Measurements from ENCODE around the gene CHSY1. TPM values are rescaled to one million over a fixed set of nuclear protein-coding genes. Genes with fewer than 3 reads are reported as not detected.

The CHSY1 gene
- polyA plus RNA-seq, 2 of the 4 experiments (the other 2 are of a cell fraction), result 16.0 to 28.1 TPM

DNA sequence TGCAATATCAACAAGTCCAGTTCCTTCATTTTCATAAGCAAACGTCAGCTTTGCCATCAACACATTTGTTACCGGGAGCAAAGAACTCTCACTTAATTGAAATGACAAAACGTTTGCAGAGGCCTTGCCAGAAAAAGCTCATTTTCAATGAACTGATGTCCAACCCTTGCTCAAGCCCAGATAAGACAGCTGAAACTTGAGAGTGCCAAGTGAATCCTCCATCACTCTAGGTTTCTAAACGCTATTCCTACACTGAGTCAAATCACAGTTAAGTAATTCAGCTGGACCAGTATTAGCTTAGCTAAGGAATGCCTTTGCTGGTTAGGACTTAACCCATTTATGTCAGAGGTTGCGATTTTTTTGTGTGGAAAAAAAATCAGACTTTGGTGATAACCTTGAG lies 11.5 kb downstream of the CHSY1 start:
- WGBS (ENCODE audit: missing lambda C conversion rate), result 79% methylated on average over 5 of the region's 5 CpGs
- POLR2A ChIA-PET, result no interaction called here

DNA sequence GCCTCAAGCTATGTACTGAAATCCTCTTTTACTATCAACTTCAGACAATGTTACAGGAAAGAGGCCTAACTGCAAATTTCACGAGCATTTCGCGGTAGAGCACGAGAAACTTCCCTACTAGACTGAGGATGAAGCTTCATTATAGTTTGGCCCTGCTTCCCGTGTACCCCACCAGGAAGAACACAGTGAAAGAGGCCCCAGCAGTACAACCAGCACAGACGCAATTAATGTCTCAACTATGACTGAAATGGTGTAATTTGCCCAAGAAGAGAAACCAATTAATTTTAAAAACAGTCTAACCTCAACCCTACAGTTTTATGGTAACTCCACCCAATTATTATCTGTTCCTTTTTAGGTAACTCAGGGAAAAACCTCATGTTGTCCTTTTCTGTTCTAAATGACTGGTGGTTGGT lies 12.1 kb downstream of the CHSY1 start:
- no peak overlapping the region for H3K27ac ChIP-seq
- WGBS (ENCODE audit: missing lambda C conversion rate), result 88% methylated on average over 6 of the region's 6 CpGs
- CTCF ChIA-PET, result interaction anchor here (0.6 to 6.3 kb wide), 11 partner anchors 8 to 890 kb away, joined by 3 to 58 read pairs (median 4); partner anchors contain the start of gene CHSY1
- no peak overlapping the region for H3K4me2 ChIP-seq
- POLR2A ChIA-PET, result no interaction called here
- H3K9me3 ChIP-seq, result no peaks in the 10 kb centered on the region
- TF ChIP-seq NFE2L2 (conservative IDR thresholded peaks at IDR 0.05; ENCODE audit: low read length) (no peak), GATA3 (IDR thresholded peaks at IDR 0.05; ENCODE audit: borderline replicate concordance) (no peak), TP53 (CRISPR knock-in tag; IDR thresholded peaks at IDR 0.05) (no peak), ESRRA (IDR thresholded peaks at IDR 0.05; ENCODE audit: borderline replicate concordance, low read length) (no peak), MYC (IDR thresholded peaks at IDR 0.05; ENCODE audit: borderline replicate concordance, low read length) (no peak), KDM5A (IDR thresholded peaks at IDR 0.05) (no peak), RCOR1 (IDR thresholded peaks at IDR 0.05; ENCODE audit: low read depth, low read length) (no peak), NPAS2 (CRISPR knock-in tag; IDR thresholded peaks at IDR 0.05; ENCODE audit: borderline replicate concordance) (no peak), HDAC2 (IDR thresholded peaks at IDR 0.05) (no peak), HOXA7 (CRISPR knock-in tag; IDR thresholded peaks at IDR 0.05) (no peak)
- DNase-seq (ENCODE audit: low read depth in 1 of 2, low spot score in 1 of 2) (no peak), ATAC-seq (no peak), FAIRE-seq (no peak)
- no peaks in the 10 kb centered on the region for H3K4me1 ChIP-seq
- no peak overlapping the region for H3K4me3 ChIP-seq

More for the DNA sequence above, 11.5 kb downstream of the CHSY1 start:
- ATAC-seq (no peak), DNase-seq (ENCODE audit: low read depth in 1 of 2, low spot score in 1 of 2) (no peak), FAIRE-seq (no peak)
- Histone ChIP-seq H3K4me3 (no peak overlapping the region), H3K9me3 (no peaks in the 10 kb centered on the region), H3K27ac (no peak overlapping the region), H3K4me2 (no peak overlapping the region), H3K4me1 (no peaks in the 10 kb centered on the region)
- TF ChIP-seq HDAC2 (IDR thresholded peaks at IDR 0.05) (no peak), SREBF2 (IDR thresholded peaks at IDR 0.05) (no peak), NPAS2 (CRISPR knock-in tag; IDR thresholded peaks at IDR 0.05; ENCODE audit: borderline replicate concordance) (no peak), ZNF302 (CRISPR knock-in tag; IDR thresholded peaks at IDR 0.05) (no peak), HOXB5 (CRISPR knock-in tag; IDR thresholded peaks at IDR 0.05) (no peak), RAD21 (conservative IDR thresholded peaks at IDR 0.05 in 1 of 2, IDR thresholded peaks at IDR 0.05 in 1 of 2) (no peak), RARB (CRISPR knock-in tag; IDR thresholded peaks at IDR 0.05) (no peak), HEYL (CRISPR knock-in tag; IDR thresholded peaks at IDR 0.05) (no peak), PHF8 (IDR thresholded peaks at IDR 0.05; ENCODE audit: borderline replicate concordance, low read depth) (no peak), CHD4 (IDR thresholded peaks at IDR 0.05; ENCODE audit: borderline replicate concordance) (no peak), EHMT2 (IDR thresholded peaks at IDR 0.05; ENCODE audit: low read depth) (no peak), TP53 (CRISPR knock-in tag; IDR thresholded peaks at IDR 0.05) (no peak)
- TF ChIP-seq, protein P1, sequence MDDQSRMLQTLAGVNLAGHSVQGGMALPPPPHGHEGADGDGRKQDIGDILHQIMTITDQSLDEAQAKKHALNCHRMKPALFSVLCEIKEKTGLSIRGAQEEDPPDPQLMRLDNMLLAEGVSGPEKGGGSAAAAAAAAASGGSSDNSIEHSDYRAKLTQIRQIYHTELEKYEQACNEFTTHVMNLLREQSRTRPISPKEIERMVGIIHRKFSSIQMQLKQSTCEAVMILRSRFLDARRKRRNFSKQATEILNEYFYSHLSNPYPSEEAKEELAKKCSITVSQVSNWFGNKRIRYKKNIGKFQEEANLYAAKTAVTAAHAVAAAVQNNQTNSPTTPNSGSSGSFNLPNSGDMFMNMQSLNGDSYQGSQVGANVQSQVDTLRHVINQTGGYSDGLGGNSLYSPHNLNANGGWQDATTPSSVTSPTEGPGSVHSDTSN (IDR thresholded peaks at IDR 0.05), result no peak
- TF ChIP-seq, protein P2, sequence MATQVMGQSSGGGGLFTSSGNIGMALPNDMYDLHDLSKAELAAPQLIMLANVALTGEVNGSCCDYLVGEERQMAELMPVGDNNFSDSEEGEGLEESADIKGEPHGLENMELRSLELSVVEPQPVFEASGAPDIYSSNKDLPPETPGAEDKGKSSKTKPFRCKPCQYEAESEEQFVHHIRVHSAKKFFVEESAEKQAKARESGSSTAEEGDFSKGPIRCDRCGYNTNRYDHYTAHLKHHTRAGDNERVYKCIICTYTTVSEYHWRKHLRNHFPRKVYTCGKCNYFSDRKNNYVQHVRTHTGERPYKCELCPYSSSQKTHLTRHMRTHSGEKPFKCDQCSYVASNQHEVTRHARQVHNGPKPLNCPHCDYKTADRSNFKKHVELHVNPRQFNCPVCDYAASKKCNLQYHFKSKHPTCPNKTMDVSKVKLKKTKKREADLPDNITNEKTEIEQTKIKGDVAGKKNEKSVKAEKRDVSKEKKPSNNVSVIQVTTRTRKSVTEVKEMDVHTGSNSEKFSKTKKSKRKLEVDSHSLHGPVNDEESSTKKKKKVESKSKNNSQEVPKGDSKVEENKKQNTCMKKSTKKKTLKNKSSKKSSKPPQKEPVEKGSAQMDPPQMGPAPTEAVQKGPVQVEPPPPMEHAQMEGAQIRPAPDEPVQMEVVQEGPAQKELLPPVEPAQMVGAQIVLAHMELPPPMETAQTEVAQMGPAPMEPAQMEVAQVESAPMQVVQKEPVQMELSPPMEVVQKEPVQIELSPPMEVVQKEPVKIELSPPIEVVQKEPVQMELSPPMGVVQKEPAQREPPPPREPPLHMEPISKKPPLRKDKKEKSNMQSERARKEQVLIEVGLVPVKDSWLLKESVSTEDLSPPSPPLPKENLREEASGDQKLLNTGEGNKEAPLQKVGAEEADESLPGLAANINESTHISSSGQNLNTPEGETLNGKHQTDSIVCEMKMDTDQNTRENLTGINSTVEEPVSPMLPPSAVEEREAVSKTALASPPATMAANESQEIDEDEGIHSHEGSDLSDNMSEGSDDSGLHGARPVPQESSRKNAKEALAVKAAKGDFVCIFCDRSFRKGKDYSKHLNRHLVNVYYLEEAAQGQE (IDR thresholded peaks at IDR 0.05), result no peak
- TF ChIP-seq, protein P3, sequence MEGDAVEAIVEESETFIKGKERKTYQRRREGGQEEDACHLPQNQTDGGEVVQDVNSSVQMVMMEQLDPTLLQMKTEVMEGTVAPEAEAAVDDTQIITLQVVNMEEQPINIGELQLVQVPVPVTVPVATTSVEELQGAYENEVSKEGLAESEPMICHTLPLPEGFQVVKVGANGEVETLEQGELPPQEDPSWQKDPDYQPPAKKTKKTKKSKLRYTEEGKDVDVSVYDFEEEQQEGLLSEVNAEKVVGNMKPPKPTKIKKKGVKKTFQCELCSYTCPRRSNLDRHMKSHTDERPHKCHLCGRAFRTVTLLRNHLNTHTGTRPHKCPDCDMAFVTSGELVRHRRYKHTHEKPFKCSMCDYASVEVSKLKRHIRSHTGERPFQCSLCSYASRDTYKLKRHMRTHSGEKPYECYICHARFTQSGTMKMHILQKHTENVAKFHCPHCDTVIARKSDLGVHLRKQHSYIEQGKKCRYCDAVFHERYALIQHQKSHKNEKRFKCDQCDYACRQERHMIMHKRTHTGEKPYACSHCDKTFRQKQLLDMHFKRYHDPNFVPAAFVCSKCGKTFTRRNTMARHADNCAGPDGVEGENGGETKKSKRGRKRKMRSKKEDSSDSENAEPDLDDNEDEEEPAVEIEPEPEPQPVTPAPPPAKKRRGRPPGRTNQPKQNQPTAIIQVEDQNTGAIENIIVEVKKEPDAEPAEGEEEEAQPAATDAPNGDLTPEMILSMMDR (IDR thresholded peaks at IDR 0.05), result no peak
- TF ChIP-seq, protein P4, sequence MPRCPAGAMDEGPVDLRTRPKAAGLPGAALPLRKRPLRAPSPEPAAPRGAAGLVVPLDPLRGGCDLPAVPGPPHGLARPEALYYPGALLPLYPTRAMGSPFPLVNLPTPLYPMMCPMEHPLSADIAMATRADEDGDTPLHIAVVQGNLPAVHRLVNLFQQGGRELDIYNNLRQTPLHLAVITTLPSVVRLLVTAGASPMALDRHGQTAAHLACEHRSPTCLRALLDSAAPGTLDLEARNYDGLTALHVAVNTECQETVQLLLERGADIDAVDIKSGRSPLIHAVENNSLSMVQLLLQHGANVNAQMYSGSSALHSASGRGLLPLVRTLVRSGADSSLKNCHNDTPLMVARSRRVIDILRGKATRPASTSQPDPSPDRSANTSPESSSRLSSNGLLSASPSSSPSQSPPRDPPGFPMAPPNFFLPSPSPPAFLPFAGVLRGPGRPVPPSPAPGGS (IDR thresholded peaks at IDR 0.05), result no peak
- TF ChIP-seq, protein P5, sequence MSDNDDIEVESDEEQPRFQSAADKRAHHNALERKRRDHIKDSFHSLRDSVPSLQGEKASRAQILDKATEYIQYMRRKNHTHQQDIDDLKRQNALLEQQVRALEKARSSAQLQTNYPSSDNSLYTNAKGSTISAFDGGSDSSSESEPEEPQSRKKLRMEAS (IDR thresholded peaks at IDR 0.05), result no peak
- TF ChIP-seq, protein P6, sequence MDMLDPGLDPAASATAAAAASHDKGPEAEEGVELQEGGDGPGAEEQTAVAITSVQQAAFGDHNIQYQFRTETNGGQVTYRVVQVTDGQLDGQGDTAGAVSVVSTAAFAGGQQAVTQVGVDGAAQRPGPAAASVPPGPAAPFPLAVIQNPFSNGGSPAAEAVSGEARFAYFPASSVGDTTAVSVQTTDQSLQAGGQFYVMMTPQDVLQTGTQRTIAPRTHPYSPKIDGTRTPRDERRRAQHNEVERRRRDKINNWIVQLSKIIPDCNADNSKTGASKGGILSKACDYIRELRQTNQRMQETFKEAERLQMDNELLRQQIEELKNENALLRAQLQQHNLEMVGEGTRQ (IDR thresholded peaks at IDR 0.05), result no peak
- CTCF ChIA-PET, result interaction anchor here (0.6 to 6.3 kb wide), 12 partner anchors 9 to 891 kb away, joined by 3 to 58 read pairs (median 4); partner anchors contain the start of gene CHSY1

Data from A549 (cell line).